8988T (cell line): ENCODE results near the gene GOSR2.
"Not testable (repeated sequence)": the region's sequence is repeated elsewhere in the genome, so short reads cannot be mapped to it uniquely, and the experiment has no call there.

Experiments
- DNase-seq: peaks from one replicate; pipeline ENCODE4 v3.0.0; 2011

GOSR2 gene

DNA sequence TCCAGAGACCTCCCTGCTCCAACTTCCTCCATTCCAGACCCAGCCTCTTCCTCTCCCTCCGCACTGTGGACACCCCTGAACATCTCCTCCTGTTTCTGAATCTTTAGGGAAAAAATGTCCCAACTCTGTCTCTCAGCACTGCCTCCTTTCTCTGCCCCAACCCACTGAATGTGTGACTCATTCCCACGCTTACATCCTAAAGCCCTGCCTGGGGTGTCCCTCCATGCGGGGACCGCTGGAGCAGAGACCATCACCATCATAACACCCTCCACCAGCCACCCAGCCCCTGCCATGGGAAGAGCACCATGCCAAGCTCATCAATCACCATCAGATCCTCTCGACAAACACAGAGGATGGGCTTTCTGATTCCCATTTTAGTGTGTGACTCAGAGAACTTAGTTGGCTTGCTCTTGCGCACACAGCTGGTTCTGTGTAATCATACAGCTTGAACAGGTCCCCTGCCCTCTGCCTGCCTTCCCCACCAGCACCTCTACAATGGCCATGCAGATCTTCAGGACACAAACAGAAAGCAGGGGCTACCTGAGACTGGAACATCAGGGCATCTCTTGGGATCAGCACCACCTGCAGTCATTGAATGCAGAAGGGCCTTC, 45.4 kb downstream of the GOSR2 start:
- DNase-seq = no peak

DNA sequence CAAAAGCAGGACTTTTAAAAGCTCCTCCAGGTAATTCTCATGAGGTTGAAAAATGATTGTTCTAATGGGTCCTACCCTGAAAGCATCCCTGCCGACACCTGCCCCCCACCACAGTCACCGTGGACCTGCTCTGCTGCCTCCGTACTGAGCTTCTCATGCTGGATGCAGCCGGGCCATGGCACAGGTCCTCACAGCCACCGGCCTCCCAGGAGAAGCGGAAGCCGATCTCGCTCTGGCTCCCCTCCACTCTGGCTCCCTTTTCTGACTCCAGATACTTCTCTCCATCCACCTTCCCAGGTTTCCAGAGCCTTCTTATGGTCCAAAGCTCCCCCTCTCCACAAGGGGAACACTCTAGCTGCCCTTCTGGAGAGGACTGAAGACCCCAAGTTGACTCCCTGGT, 45.9 kb downstream of the GOSR2 start:
- DNase-seq = no peak

DNA sequence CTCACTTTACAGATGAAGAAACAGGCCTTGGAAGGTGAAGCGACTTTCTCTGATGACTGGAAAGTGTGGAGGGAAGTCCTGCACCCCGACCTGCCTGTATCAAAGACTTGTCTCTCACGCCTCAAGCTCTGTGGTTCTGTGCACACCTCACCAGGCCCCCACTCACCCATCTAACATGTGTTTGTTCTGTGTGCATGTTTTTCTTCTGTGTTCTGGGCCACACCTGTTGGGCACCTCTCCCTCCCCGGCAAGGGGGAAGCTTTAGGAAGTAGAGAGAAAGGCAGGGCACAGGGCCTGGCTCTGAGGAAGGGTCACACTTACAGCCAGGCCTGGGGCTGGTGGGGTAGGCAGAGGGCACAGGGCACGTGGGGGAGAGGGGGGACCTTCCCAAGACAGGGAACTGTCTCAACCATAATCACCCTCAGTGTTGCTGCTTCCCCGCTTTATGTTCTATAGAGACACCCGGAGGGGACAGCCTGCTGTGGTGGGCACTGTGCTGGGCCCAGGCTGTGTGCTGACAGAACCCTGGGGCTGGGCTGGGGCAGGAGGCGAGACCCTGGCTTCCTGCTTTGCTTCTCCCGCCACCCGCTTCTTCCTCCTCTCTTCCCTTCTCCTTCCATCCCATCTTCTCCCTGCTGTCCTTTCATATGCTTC, 48.8 kb downstream of the GOSR2 start:
- DNase-seq = no peak

DNA sequence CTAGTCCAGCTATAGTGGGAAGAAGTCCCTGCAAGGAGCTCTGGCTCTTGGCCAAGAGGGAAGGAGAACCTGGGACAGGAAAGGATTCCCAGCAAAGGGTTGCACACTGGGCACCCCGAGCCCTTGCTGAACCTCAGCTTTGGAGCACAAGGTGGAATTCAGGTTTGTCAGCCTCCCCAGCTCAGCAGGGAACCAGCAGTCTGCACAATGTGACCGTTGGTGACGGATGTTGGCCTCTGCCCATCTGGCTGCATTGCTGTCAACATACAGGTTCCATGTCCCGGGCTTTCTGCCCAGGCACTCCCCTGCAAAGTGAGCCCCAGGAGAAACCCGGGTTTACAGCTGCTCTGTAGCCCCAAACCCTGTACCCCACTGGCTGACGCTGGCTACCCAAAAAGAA, 49.4 kb downstream of the GOSR2 start:
- DNase-seq = no peak

DNA sequence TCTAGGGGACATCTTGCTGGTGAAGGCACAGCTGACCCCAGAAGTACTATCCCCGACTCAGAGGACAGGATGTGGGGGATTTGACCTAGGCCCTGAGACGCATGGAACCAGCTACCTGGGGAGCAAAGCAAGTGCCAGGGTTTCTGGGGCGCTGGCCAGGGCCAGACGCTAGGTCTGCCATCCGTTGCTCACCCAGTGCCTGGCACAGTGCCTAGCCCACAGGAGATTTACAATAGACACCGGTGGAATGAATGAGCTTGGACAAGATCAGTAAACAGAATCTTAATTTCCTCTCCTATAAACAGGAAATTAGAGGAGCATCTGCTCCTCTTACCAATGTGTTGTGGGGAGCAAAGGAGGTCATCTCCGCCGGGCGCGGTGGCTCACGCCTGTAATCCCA, 51.1 kb downstream of the GOSR2 start:
- no peak for DNase-seq

DNA sequence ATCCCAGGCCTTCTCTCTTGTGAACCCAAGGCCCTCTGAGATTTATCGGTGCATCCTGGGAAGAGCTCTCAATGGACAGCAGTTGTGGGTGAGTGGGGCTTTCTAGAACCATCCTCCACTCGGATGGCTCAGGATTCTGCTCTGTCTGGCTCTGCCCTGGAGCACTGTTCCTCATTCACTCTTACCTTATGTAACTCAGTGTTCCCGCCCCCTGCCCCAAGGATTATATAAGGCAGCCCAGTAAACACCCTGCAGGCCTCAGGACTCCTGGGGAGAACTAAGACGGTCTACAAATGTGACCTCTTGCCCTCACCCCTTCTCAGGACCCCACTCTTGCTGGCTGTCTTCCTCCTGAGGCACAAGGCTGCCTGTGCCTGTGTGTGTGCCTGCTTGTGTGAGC, 52.3 kb downstream of the GOSR2 start:
- DNase-seq = no peak

DNA sequence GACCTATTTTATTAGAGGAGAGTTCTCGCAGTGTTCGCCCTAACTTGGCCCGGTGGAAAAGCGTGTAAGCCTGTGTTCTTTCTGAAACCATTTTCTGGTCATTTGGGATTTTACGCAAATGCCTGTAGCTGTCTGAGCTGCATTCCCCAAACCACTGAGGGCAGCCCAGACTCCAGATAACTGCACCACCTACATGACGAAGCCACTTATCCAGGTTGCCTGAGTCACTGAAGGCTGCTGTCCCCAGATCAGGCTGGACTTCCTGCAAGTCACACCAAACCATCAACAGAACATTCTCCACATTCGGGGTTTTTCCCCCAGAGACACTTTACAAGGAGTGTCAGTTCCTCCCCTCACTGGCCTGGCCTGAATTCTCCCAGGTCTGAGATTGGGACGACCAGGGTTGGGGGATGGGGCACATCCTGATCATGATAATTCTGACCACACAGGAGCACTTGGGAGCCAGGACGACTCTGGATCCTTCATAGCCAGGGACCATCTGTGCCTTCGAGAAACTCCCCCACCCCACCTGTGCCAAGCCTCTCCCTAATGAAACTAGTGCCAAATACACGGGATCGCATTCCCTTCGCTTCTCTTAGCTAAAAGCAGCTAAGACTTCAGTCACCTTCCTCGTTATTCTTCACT, 53.8 kb downstream of the GOSR2 start:
- DNase-seq = no peak

DNA sequence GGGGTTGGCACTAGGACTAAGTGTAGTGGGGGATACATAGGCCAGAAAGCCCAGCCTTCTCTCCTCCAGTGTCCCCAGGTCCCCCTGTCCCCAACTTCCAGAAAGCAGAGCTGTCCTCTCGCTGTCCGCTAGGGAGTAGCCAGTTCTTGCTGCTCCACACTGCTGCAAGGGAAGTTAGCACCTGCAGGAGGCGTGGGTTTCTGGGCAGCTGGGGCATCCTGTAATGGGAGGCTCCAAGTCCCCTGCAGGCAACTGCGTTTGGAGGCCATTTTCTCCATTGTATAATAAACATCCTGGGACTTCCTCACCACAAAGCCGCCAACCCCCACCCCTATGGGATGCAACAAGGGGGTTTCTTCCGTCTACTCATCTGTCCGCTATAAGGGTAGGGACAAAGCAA, 54.4 kb downstream of the GOSR2 start:
- DNase-seq = no peak

DNA sequence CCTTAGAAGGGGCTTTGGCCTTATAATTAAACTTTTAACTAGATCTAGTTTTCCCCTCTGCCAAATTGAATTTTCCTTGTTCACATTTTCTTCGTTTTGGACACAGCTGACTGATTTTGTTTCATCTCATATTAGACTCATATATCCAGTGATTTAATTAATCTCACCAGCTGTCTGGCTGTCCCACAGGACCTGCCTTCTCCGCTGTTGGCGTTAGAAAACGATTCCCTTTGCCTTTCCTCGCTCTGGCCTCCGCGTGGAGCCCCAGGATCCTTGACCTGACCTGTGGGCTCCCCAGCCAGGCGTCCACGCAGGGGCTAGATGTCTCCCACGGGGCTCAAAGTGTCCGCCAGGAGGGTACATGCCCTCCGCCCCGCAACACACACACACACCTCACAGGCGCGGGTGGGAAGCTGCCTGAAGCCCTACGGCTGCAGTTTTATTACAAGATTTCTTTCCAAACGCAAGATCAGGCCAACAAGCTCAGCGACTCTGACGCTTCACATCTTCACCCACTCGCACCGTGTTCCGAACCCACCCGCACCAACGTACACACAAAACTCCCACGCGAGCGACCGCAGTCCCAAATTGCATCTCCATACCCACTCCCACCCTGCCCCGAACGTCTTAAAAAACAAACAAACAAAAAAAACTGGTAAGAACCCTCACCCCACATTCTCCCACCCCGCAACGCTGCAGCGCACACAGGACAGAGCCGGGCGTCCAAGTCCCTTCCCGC, 55.0 kb downstream of the GOSR2 start:
- no peak for DNase-seq

DNA sequence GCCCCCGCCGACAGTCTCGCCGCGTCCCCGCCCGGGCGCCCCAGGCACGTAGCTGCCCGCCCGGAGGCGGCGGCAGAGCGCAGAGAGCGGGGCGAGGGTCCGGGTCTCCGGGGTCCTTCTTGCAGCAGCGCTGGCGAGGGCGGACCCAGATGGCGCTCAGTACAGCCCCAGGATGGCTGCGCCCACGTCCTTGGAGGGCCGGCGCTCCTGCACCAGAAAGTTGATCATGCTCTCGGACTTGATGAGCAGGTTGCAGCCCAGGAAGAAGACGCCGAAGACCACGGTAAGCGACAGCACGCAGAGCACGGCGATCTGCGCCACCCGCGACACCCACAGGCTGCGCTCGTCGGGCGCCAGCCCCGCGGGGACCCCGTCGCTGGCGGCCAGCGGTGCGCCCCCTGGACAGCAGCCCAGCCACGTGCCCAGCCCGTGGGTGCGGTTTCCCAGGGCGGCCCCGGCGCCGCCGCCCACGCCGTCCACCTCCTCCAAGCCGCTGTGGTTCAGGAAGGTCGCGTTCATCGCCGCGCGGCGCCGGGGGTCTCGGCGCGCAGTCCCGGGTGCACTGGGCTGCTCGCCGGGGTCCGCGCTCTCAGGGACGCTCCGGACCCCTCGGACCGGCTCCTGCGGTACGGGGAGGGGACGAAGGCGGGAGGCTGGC, 55.7 kb downstream of the GOSR2 start:
- no peak for DNase-seq

DNA sequence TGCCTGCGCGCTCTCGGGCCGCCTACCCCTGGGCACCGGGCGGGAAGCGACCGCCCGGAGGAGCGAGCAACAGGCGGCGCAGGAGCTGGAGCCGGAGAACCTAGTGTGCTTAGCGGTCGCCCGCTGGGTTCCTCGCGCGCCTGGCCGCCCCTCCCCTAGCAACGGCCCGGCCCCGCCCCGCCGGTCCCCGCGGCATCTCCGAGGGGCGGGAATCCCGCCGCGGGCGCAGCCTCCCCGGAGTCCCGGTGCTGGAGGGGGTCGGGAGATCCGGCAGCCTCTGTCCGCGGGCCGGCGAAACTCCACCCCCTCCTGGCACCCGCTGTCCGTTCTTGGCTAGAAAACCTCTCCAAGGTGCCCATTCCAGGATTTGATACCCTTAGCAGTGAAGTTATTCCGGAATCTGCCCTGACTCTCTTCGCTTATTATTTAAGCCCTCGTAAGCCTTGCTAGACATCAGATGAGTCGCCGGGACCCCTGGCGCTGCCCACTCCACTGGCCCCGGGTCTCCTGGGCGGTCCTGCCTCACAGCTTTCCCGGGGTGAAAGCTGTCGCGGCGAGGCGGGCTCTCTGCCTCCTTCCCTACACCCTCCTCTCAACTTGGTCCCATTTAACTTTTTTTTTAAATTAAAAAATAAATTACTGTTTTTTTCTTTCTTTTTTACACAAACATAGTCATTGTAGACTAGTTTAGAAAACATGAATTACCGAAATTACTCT, 56.3 kb downstream of the GOSR2 start, which contains the start of gene RPRML:
RPRML (minus strand) TSS at position 107 of the 717 bp plus-strand sequence. CDS start 246 bp downstream, outside the sequence.
- DNase-seq = peak; percentile 33

DNA sequence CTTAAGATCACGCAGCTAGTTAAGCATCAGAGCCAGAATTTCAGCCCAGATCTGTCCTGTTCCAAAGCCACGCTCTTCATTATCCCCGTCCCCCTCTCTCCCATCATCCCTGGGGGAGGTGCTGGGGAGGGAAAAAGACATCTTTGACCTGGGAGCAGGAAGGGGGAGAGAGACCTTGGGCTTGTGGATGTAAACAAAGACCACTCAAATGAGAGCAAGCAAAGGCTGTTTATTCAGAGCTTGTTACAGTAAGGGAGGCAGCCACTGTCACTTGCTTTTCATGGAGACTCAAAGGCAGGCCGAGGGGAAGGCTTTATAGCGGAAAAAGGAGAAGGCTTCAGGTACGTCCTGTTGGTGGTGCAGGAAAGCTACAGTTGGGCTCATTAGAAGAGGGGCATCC, 59.6 kb downstream of the GOSR2 start:
- DNase-seq = no peak

DNA sequence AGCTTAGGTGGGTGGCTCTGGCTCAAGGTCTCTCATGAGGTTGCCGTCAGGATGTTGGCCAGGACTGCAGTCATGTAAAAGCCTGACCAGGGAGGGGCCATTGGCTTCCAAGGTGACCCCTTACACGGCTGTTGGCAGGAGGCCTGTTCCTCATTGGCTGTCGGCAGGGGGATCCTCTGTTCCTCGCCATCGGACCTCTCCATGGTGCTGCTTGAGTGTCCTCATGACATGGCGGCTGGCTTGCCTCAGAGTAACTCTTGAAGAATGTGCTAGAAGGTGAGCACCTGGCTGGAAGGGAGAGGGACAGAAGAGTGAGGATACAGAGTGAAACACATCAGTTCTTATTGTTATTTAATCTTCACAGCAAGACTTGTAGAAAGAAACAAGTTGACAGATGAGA, 60.8 kb downstream of the GOSR2 start:
- DNase-seq = no peak

DNA sequence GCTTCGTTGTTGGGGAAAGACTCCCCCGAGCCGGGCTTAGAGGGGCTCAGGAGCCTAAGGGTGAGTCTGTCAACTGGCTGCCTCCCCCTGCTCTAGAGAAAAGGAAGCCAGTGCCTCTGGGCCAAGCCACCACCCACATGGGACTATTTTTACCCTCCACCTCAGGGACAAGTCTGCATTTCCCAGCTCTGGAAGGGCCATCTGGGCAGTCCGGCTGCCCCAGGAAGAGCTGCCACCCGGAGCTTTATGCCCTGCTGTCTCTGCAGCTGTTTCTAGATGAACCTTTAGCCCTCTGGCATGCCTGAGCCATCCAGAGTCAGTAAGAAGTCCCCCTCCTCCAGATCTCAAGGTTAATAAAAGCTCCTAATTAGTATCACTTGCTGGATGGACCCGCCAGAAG, 61.4 kb downstream of the GOSR2 start:
- no peak for DNase-seq

DNA sequence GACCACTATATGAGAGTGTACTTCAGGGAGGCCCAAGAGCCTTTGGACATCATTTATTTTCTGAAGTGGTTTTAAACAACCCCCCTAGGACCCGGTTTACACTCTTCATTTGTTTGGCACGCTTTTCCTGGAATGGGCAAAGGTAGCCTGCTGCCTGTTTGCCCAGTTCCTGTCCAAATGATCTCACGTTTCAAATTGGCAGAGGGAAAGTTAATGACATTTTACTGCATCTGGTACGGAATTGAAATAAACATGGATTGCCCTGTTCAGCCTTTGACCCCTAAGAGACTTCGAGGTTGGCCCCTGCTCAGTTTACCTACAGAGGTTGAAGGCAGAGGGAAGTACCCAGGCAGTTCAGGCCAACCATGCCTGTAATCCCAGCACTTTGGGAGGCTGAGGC, 61.9 kb downstream of the GOSR2 start:
- no peak for DNase-seq

DNA sequence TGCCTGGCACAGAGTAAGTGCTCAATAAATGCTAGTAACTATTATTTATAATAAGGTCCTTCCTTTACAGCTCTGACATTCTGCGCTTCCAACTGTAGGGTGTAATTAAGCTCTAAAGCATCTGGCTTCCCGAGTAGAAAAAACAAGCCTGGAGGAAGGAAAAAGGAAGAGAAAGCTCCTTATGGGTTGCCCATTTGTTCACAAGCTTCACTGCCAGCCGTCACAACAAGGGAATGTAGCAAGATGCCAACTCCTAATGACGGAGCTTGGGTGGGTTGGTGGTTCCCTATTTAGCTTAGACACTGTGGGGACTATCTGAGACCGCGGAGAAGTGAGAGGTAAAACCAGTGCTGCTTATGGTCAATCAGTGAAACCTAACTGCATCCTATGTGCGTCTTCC, 63.4 kb downstream of the GOSR2 start:
- no peak for DNase-seq

DNA sequence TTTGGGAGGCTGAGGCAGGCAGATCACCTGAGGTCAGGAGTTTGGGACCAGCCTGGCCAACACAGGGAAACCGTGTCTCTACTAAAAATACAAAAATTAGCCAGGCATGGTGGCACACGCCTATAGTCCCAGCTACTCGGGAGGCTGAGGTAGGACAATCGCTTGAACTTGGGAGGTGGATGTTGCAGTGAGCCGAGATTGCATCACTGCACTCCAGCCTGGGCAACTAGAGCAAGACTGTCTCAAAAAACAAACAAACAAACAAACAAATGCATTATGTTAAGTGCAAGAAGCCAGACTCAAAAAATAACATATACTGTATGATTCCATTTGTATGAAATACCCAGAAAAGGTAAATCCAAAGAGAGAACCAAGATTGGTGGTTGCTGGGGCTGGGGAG, 65.0 kb downstream of the GOSR2 start:
- not testable (repeated sequence) for DNase-seq

DNA sequence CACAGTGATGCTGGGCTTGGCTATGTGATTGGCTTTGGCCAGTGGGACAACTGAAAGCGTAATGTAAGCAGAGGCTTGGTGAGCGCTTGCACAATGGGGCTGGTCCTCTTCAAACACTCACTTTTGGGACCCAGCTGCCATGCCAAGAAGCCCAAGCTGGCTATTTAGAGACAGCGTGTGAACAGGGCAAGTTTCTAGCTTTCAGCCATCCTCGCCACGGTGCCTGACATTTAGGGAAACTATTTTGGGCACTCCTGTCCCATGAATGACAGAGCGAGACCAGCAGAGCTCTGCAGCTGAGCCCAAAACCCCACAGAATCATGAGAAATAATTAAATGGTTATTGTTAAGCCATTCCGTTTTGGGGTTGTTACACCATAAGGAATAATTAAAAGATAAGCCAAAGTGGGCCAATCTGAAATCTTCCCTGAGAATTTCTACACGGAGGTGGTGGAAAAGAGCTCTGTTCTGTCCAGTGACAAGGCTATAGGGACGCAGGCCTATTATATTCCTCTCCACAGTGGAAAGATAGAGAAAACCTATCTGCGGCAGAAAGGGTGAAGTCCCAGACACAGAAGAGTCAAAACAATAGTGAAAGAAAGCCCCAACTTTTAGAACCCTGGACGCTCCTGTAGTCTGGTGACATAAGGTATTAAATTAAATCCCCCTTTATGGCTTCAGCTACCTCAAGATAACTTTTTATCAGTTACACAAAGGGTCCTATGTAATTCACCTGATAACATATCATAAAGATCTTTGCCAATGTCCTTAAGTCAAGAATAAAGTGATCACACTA, 66.9 kb downstream of the GOSR2 start:
- no peak for DNase-seq

DNA sequence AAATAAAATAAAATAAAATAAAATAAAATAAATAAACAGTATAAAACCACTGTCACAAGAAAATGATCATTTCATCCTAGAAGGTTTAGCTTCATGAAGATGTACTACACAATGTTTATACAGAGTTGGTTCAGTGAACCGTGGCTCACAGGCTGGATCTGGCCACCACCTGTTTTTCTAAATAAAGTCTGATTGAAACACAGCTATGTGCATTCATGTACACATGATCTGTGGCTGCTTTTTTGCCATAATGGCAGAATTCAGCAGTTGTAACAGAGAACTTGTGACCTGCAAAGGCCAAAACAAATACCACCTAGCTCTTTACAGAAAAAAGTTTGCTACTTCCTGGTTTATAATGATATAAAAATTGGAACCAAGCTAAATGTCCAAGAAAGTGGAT, 68.7 kb downstream of the GOSR2 start:
- DNase-seq = no peak
